NK-92 (cell line): ENCODE data around the gene GIT2.
"Not testable (repeated sequence)": the region's sequence is repeated elsewhere in the genome, so short reads cannot be mapped to it uniquely, and the experiment has no call there.

Experiments used
- DNase-seq: peaks from one replicate; lab custom pipeline; 2025; ENCODE audit not compliant: unreplicated experiment; lab: John Stamatoyannopoulos, UW

Gene GIT2, protein sequence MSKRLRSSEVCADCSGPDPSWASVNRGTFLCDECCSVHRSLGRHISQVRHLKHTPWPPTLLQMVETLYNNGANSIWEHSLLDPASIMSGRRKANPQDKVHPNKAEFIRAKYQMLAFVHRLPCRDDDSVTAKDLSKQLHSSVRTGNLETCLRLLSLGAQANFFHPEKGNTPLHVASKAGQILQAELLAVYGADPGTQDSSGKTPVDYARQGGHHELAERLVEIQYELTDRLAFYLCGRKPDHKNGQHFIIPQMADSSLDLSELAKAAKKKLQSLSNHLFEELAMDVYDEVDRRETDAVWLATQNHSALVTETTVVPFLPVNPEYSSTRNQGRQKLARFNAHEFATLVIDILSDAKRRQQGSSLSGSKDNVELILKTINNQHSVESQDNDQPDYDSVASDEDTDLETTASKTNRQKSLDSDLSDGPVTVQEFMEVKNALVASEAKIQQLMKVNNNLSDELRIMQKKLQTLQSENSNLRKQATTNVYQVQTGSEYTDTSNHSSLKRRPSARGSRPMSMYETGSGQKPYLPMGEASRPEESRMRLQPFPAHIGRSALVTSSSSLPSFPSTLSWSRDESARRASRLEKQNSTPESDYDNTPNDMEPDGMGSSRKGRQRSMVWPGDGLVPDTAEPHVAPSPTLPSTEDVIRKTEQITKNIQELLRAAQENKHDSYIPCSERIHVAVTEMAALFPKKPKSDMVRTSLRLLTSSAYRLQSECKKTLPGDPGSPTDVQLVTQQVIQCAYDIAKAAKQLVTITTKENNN

GRCh38 chr12:109995686-109996482, at the start of gene GIT2:
Gene GIT2 (minus strand): TSS chr12:109996368. CDS start chr12:109996224, 144 bp downstream.
- peak; percentile 54 for DNase-seq

- no peak for DNase-seq
These were observed 46.1 kb upstream of the GIT2 start for GRCh38 chr12:110042264-110042663.

DNA sequence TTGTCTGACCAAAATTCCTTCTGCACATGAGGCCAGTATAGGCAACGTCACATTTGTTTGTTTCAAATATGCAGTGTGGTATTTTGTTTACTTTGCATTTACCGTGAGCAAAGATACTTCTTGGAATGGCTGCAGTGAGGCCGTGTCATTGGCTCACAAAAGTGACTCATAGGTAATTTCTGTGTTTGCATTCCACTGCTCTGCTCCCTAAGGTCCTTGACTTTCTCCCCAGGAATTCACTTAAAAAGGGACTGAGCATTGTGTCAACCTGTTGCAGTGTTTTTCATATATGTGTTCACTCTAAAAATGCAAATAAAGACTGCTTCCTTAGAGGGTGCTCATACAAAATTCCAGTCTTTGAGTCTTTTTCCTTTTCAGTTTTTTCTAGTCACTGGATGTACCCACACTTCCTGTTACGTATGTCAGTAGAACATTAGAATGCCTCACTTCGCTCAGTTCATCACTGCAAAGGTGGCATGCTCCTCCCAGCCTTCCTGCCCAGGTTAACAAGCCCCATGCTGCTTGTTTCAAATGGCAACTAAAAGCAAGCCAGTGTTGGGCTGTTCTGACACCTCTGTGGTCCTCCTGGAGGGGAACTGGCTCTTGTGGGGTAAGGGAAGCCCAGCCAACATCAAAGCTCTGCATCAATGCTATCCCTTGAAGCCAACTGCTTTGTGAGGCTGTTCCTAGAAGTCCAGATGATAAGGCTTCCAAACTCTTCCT, 43.1 kb upstream of the GIT2 start:
- DNase-seq = no peak

GRCh38 chr12:110038741-110039084, 42.5 kb upstream of the GIT2 start:
- no peak for DNase-seq

DNA sequence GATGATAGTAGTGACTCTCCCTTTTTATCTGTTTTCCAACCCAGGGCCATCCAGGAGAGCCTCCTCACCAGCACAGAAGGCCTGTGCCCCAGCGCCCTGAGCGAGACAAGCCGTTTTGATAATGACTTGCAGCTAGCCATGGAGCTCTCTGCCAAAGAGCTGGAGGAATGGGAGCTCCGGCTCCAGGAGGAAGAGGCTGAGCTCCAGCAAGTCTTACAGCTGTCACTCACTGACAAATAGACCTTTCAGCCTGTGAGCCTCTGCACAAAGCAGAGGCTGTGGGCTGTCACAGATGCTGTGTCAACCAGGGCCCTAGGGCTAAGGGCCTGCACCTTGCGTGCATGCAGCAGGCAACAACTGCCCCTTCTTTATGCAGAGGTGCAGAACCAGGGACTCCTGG, 41.1 kb upstream of the GIT2 start:
- no peak for DNase-seq

DNA sequence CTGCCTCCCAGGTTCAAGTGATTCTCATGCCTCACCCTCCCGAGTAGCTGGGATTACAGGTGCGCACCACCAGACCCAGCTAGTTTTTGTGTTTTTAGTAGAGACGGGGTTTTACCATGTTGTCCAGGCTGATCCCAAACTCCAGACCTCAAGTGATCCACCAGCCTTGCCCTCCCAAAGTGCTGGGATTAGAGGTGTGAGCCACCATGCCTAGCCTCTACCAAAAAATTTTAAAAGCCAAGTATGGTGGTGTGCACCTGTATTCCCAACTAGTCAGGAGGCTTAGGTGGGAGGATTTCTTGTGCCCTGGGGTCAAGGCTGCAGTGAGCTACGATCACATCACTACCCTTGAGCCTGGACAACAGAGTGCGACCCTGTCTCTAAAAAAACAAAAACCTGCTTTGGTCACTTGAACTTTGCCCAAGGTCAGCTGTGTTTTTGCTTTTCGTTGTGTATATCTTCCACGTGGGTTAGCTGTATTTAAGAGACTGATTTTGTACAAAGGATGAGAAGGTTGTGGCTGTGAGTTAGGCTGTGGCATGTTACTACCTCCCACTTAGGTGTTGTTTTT, 39.5 kb upstream of the GIT2 start:
- DNase-seq = no peak

DNA sequence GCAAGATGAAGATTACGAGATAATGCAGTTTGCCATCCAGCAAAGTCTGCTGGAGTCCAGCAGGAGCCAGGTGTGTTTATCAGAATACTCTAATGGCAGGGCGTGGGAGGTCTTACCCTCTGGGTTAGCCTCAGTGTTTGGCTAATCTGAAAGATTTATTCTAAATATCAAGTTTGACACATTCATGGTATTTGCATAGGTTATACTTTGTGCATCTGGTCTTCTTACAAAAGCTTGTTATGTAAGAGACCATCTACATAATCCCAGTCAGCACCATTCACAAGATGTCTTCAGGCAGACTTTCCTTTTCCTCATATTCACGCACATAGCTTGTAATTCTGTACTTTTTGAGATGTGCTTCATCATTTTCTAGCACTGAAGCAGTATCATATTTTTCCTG, 37.7 kb upstream of the GIT2 start:
- no peak for DNase-seq

DNA sequence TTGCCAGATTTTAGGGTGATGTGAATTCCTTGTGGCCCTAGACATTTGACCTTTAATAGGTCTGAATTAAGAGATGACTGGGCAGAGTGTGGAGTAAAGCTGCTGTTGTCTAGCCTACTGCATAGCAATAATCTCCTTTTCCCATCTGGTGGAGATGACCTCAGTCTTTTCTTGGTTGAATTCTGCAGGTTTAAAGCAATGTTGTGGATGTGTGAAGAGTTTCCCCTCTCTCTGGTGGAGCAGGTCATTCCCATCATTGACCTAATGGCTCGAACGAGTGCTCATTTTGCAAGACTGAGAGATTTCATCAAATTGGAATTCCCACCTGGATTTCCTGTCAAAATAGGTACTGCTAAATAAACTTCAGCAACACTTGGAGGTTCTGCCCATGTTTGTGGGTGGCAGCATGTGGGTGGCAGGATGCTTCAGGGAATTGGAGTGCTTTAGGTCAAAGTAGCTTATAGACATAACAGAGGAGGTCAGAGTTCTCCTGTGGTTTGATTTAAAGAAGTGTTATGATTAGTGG, 33.2 kb upstream of the GIT2 start:
- DNase-seq = no peak

- DNase-seq = no peak
These were observed 32.2 kb upstream of the GIT2 start for GRCh38 chr12:110028323-110028722.

DNA sequence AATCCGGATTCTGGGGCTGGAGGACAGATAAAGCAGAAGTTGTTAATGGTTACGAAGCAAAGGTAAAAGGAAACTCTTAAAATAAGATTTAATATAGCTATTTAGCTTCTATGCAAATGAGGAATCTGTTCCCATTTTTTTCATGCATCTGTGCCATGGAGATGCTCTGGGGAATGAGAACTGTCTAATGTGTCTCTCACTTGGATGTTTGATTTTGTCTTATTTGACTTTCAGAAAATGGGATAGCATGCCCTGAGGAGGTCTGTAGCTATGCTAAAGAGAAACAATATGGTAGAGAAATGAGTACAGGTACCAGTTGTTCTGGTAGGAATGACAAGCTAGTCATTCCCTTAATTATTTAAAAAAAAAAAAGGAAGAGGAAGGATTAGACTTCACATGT, 27.9 kb upstream of the GIT2 start:
- DNase-seq = no peak

DNA sequence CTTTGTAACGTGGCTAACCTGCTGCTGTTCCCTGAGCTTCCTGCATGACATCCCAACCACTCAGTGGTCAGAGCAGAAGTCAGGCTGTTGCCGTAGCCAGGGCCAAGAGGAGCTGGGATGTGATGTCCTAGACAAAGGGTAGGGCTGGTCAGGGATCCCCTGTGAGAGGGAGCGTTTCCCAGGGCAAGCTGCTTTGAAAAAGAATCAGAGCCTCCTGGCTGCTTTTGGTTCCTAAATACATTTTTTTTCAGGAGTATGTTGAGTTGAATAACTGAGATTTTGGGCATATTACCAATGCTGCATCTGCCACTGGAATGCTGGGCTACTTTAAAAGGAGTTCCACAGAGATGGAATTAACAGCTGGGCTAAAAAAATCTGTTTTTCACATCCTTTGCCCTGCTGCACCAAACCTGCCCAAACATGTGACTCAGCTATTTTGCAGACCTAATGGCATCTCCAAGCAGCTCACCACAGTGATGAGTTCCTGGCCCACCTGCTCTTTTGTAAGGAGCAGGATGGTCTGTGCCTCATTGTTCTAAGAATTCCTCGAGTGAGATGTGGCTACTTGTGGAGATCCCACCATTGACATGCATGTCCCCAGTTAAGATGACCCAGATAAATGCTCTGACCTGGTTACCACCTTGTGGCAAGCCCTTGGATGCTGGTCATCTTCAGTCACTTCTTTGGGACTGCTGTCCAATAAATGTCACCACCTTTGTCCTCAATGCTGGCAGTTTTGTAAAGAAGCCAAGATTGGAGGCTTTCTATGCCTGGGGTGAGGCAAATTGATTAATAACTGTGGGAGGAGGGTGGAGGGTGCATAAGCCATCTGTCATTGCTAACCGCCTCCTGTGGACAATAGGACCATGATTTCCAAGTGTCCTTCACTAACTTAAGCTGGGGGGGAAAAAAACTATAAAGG, 27.2 kb upstream of the GIT2 start:
- no peak for DNase-seq

DNA sequence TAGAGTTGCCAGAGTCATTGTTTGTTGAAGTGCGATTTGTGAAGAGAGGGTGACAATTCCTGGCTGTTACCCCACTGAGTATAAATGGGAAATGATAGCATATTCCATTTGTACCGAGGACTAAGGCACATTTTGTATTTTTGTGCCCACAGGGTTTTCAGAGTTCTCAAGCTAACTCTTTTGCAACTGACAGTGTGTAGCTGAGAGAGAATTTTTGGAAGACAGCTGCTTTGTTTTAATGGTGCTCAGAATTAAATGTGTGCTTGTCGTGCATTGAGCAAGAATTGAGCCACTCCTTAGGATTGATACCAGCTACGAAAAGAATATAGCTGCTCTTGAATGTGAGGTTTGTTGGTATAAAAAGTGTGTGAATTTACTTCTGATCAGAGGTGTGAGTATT, 24.8 kb upstream of the GIT2 start:
- no peak for DNase-seq

DNA sequence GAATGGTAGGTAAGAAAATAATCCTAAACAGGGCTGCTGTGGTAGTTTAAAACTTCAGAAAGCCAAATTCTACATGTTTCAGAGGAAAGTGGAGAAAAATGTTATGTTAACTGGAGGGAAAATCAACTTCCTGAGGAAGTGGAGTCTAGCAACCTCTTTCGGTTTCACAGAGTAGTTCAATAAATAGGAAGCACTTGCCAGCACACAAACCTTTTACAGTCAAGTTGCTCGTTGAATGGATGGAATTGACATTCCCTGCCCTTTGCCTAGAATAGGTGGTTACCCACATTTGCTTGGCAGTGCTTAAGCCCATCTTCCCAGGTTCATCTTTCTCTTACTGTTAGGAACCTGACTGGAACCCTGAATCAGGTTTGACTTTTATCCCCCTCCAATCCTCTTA, 19.0 kb upstream of the GIT2 start:
- no peak for DNase-seq

DNA sequence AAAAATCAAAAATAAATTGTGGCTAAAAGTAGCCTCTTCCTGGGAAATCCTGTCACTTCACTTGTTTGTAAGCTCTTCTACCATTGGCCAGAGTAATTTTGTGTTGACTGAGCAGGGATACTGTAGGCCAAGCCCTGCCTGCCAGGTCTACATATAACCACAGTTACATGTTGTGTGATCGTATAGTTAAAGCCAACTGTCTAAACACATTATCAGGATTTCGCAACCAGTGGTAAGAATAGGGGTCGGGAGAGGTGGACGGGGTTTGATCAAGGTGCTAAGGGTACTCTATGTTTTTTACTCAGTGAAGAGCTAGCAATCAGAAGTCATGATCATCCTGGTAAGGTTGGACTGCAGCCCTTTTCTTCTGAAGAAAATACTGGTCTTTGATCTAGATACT, 16.5 kb upstream of the GIT2 start:
- no peak for DNase-seq

DNA sequence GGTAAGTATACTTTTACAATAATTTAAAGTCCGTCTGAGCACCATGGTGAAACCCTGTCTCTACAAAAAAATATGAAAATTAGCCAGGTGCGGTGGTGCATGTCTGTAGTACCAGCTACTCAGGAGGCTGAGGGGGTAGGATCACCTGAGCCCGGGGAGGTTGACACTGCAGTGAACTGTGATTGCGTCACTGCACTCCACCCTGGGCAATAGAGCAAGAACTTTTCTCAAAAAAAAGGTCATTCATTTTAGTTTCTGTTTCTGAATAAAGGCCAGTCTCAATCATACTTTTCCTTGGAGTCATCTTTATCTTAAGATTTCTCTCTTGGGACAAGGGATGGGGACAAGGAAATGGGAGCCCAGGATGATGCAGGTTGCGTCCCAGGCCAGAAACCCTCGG, 16.0 kb upstream of the GIT2 start:
- DNase-seq = no peak

DNA sequence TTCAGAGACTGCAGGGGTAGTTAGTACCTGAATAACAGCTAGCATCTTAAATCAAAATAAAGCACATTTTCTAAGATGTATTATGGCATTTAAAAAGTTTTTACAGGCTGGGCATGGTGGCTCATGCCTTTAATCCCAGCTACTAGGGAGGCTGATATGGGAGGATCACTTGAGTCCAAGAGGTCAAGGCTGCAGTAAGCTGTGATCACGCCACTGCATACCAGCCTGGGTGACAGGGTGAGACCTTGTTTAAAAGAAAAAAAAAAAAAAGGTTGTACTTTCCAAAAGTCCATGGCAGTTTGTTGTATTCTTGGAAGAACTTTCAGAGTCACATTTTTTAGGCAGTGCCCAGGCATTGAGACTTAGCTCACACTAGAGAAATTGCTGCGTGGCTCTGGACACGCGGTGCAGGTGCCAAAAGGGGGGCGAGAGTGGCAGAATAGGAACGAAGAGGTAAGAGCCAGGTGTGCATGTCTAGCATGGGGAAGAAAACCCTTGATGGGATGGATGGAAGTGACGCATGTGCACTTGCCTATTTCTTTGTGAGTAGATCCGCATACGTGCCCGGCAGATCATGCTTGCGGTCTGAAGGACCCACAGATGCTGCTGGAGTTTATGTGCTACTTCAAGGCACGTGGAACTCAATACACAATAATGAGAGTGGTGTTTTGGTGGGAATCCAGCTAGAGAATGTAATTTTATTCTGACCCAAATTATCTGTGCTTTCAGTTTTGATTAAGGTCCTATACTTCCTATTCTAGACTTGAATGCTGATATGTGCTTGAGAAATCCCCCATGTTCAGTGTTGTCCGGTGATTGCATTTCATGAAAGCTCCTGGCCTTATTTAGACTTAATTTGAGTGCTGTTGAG, 14.9 kb upstream of the GIT2 start:
- DNase-seq = no peak

GRCh38 chr12:110008681-110009398, 12.7 kb upstream of the GIT2 start:
- DNase-seq = not testable (repeated sequence)

- DNase-seq = no peak
These were observed 11.7 kb upstream of the GIT2 start for GRCh38 chr12:110007881-110008280.
